Measurements from ENCODE around the gene ITGBL1. TPM values are rescaled to one million over a fixed set of nuclear protein-coding genes. Genes with fewer than 3 reads are reported as not detected.

ITGBL1 gene
- total and polyA plus RNA-seq, 7 donors = 0.16 to 15.0 (median 1.6) TPM; not detected in 1

DNA sequence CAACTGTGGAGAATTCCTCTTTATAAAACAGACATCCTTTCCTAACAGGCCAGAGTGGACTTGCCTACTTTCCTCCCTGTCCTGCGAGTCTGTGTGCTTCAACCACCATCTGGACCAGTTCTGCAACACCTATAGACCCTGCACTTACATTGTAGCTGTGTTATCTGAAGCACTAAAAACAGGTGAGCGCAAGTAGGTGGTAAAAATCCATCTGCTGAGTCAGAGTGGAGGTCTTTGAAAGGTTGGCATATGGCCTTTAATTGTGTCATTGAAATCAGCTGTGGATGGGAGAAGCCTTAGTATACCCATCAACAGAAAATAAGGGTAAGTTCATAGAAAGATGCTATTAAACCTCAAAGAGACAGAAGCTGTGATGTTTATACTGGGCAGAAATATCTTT, 28.6 kb upstream of the ITGBL1 start:
- intact Hi-C loops (cut with DNase I) = no loop called here
- H3K4me1 ChIP-seq = no peaks in the 10 kb centered on the region
- H3K27ac ChIP-seq = no peak overlapping the region
- TF ChIP-seq EP300 (IDR thresholded peaks at IDR 0.05) (no peak), POLR2AphosphoS5 (IDR thresholded peaks at IDR 0.05) (no peak), POLR2A (IDR thresholded peaks at IDR 0.05) (no peak)
- TF ChIP-seq, protein P1, sequence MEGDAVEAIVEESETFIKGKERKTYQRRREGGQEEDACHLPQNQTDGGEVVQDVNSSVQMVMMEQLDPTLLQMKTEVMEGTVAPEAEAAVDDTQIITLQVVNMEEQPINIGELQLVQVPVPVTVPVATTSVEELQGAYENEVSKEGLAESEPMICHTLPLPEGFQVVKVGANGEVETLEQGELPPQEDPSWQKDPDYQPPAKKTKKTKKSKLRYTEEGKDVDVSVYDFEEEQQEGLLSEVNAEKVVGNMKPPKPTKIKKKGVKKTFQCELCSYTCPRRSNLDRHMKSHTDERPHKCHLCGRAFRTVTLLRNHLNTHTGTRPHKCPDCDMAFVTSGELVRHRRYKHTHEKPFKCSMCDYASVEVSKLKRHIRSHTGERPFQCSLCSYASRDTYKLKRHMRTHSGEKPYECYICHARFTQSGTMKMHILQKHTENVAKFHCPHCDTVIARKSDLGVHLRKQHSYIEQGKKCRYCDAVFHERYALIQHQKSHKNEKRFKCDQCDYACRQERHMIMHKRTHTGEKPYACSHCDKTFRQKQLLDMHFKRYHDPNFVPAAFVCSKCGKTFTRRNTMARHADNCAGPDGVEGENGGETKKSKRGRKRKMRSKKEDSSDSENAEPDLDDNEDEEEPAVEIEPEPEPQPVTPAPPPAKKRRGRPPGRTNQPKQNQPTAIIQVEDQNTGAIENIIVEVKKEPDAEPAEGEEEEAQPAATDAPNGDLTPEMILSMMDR (IDR thresholded peaks at IDR 0.05) = no peak
- H3K4me3 ChIP-seq = no peak overlapping the region
- 79 to 89% methylated on average over 2 of the region's 2 CpGs for WGBS, 2 donors
- no peaks in the 10 kb centered on the region for H3K36me3 ChIP-seq
- no peak for DNase-seq
- no peaks in the 10 kb centered on the region for H3K9me3 ChIP-seq
- no peaks in the 10 kb centered on the region for H3K27me3 ChIP-seq

DNA sequence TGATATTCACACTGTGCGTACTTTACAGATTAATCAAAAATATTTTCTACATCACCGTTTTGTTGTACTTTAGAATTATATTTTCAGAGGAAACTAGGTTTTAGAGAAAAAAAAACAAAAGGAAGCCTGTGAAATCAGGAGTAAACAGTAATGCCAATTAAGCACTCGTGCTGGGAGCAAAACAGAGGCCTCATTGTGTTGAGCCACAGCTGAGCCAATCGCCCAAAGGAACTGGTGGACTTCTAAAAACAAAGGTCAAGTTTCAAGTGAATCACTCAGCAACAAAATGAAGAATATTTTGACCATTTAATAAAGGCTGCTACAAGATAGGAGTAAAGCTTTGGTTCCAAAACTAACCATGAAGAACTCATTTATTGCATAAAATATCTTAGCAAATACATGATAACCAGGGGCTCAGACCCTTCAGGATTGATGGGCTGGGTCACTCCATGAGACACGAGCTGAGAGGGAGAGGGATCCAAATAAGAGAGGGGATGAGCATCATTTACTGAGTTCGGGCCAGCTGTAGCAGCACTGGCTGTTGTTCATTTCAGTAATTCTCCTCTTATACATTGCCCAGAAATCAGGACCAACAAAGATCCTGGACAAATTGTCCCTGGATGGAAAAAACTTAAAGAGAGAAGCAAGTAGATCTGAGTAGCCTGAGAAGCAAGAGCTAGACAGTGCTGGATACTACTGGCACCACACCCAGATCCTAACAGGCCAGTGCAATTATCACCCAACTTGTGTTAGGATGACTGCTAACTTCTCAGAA, 27.9 kb upstream of the ITGBL1 start:
- Histone ChIP-seq H3K36me3 (no peaks in the 10 kb centered on the region), H3K9me3 (no peaks in the 10 kb centered on the region), H3K4me1 (no peaks in the 10 kb centered on the region), H3K27me3 (no peaks in the 10 kb centered on the region), H3K27ac (no peak overlapping the region), H3K4me3 (no peak overlapping the region)
- intact Hi-C loops (cut with DNase I) = no loop called here
- TF ChIP-seq POLR2AphosphoS5 (IDR thresholded peaks at IDR 0.05) (no peak), POLR2A (IDR thresholded peaks at IDR 0.05) (no peak), EP300 (IDR thresholded peaks at IDR 0.05) (no peak)
- TF ChIP-seq, protein P1 (IDR thresholded peaks at IDR 0.05) = no peak
- WGBS, 2 donors = 37 to 58% methylated on average over 6 of the region's 6 CpGs
- DNase-seq = no peak

DNA sequence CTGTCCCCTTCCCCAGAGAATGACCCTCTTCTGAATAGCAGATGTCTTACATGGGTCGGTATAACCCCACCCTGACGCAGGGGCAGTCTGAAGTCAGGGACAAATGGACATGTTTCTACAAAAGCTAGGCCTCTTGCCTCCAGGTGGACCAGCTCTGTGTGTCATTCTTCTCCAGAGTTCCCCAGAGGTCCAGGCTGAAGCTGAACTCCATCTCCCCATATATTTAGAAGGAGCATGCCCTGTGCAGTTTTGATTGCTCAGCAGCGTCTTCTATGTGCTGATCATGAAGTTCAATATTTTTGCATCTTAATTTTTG, 27.4 kb upstream of the ITGBL1 start:
- Histone ChIP-seq H3K27me3 (no peaks in the 10 kb centered on the region), H3K36me3 (no peaks in the 10 kb centered on the region), H3K27ac (no peak overlapping the region), H3K4me3 (no peak overlapping the region), H3K4me1 (no peaks in the 10 kb centered on the region), H3K9me3 (no peaks in the 10 kb centered on the region)
- TF ChIP-seq, protein P1 (IDR thresholded peaks at IDR 0.05) = no peak
- TF ChIP-seq EP300 (IDR thresholded peaks at IDR 0.05) = no peak
- no peak for TF ChIP-seq POLR2AphosphoS5 (IDR thresholded peaks at IDR 0.05)
- no peak for TF ChIP-seq POLR2A (IDR thresholded peaks at IDR 0.05)
- intact Hi-C loops (cut with DNase I) = no loop called here
- no peak for DNase-seq
- 83 to 88% methylated on average over 3 of the region's 3 CpGs for WGBS, 2 donors

DNA sequence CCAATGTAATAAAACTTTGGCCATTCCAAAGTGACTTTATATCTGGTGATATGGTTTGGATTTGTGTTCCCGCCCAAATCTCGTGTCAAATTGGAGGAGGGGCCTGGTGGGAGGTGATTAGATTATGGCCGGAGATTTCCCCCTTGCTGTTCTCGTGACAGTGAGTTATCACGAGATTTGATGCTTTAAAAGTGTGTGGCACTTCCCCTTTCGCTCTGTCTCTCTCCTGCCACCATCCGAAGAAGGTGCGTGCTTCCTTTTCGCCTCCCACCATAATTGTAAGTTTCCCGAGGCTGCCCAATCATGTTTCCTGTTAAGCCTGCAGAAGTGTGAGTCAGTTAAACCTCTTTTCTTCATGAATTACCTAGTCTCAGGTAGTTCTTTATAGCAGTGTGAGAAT, 26.9 kb upstream of the ITGBL1 start:
- H3K9me3 ChIP-seq = no peaks in the 10 kb centered on the region
- no peak overlapping the region for H3K4me3 ChIP-seq
- TF ChIP-seq EP300 (IDR thresholded peaks at IDR 0.05) = no peak
- no peak for TF ChIP-seq POLR2A (IDR thresholded peaks at IDR 0.05)
- no peak for TF ChIP-seq POLR2AphosphoS5 (IDR thresholded peaks at IDR 0.05)
- TF ChIP-seq, protein P1 (IDR thresholded peaks at IDR 0.05) = no peak
- H3K36me3 ChIP-seq = no peaks in the 10 kb centered on the region
- H3K4me1 ChIP-seq = no peaks in the 10 kb centered on the region
- H3K27me3 ChIP-seq = no peaks in the 10 kb centered on the region
- no peak for DNase-seq
- no peak overlapping the region for H3K27ac ChIP-seq
- WGBS, 2 donors = 64 to 75% methylated on average over 10 of the region's 10 CpGs
- intact Hi-C loops (cut with DNase I) = no loop called here

DNA sequence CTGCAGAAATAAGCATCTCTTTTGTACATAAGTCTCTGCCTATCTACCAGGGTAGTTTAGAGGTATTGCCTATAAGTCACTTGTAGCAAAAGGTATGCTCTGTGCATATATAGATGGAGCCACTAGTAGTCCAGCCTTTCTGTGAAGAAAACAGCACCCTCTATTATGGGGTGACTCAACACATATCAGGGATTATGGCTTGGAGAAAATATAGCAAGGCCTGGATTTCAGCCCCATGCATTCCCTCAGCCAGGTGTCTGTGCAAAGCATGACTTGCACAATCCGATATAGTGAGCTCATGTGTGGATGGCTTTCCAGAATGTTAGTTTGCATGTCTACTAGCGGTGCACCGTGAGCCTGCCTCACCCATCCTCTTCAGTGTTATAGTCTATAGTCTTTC, 22.7 kb upstream of the ITGBL1 start:
- H3K36me3 ChIP-seq = no peaks in the 10 kb centered on the region
- H3K4me1 ChIP-seq = no peaks in the 10 kb centered on the region
- H3K9me3 ChIP-seq = no peaks in the 10 kb centered on the region
- no peak overlapping the region for H3K27ac ChIP-seq
- no peak for DNase-seq
- H3K27me3 ChIP-seq = no peaks in the 10 kb centered on the region
- intact Hi-C loops (cut with DNase I) = no loop called here
- no peak overlapping the region for H3K4me3 ChIP-seq
- WGBS, 2 donors = 94% methylated on average over 3 of the region's 3 CpGs
- TF ChIP-seq, protein P1 (IDR thresholded peaks at IDR 0.05) = no peak
- no peak for TF ChIP-seq POLR2AphosphoS5 (IDR thresholded peaks at IDR 0.05)
- no peak for TF ChIP-seq POLR2A (IDR thresholded peaks at IDR 0.05)
- no peak for TF ChIP-seq EP300 (IDR thresholded peaks at IDR 0.05)

Data from sigmoid colon (tissue), 7 donors.